IPS-18a (cell line): Measurements from ENCODE around the gene MAP3K4.

Source experiments
- H3K27ac ChIP-seq: one replicate; pipeline ENCODE4 v1.5.1; 2013; ENCODE audit warnings: low read length
- H3K27me3 ChIP-seq: one replicate; pipeline ENCODE4 v1.6.1; 2013; ENCODE audit warnings: mild to moderate bottlenecking, low read length; ENCODE audit not compliant: control insufficient read depth, insufficient read depth
- H3K36me3 ChIP-seq: one replicate; pipeline ENCODE4 v1.6.1; 2013; ENCODE audit warnings: low read depth, low read length; ENCODE audit not compliant: control insufficient read depth
- H3K4me1 ChIP-seq: one replicate; pipeline ENCODE4 v1.6.1; 2013; ENCODE audit warnings: low read depth, low read length; ENCODE audit not compliant: control insufficient read depth
- H3K4me3 ChIP-seq: one replicate; pipeline ENCODE4 v1.5.1; 2013; ENCODE audit warnings: low read length
- H3K9ac ChIP-seq: one replicate; pipeline ENCODE4 v1.6.1; 2013; ENCODE audit warnings: mild to moderate bottlenecking, low read length, moderate library complexity
- H3K9me3 ChIP-seq: one replicate; pipeline ENCODE4 v1.6.1; 2013; ENCODE audit warnings: low read depth, low read length; ENCODE audit not compliant: control insufficient read depth

MAP3K4 gene

DNA sequence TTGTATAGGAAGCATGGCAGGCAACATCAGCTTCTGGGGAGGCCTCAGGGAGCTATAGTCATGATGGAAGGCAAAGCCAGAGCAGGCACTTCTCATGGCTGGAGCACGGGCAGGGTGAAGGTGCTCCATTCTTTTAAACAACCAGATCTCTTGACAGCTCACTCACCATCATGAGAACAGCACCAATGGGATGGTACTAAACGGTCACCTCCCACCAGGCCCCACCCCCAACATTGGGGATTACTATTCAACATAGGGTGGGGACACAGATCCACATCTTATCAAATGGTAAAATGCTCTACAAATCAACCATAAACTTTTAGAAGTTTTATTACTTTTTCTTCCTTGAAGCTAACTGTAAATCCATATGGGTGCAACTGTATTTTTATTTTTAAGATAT lies 61.5 kb downstream of the MAP3K4 start:
- Histone ChIP-seq H3K4me3 (no peak overlapping the region), H3K9me3 (no peaks in the 10 kb centered on the region), H3K36me3 (peaks cover 10% of the 10 kb centered on the region), H3K4me1 (peaks cover 3% of the 10 kb centered on the region), H3K9ac (no peak overlapping the region), H3K27me3 (no peaks in the 10 kb centered on the region), H3K27ac (no peak overlapping the region)

DNA sequence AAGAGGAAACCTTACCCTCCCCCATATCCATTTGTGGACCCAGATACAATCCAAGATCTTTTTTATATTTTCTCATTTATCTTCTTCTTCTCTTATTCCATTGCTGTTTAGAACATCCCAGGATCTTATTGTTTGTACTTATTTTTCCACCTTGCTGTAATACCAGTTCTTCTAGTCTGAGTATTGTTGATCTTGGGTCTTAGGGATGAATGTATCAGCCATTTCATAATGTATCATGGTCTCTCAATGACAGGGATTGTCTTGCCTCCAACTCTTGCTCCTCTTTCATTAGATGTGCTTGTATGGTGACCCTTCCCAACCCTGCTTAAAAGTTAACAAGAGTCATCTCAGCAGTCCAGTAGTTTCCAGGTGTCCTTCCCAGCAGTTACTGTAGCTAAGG lies 63.3 kb downstream of the MAP3K4 start:
- no peak overlapping the region for H3K4me3 ChIP-seq
- H3K4me1 ChIP-seq = peaks cover 3% of the 10 kb centered on the region
- H3K27me3 ChIP-seq = no peaks in the 10 kb centered on the region
- H3K9ac ChIP-seq = no peak overlapping the region
- H3K36me3 ChIP-seq = peaks cover 3% of the 10 kb centered on the region
- no peak overlapping the region for H3K27ac ChIP-seq
- H3K9me3 ChIP-seq = no peaks in the 10 kb centered on the region

DNA sequence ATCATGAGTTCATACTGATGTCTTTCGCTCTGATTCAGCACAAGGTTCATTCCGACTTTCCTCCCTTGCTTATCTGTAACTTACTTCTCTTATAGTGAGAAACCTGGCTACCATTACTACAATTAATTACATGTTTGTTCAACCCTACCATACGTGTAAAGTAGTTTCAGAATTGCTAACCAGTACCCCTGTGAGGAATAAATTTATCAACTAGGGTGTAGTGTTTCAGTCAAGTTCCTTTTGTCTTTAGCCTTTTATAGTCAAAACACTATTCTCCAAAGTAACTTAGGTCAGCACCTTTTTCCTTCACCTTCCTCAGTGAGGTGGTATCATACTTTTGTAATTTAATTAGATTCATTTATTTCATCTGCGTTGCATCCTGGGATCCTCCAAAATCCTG lies 64.9 kb downstream of the MAP3K4 start:
- Histone ChIP-seq H3K4me1 (peaks cover 3% of the 10 kb centered on the region), H3K4me3 (no peak overlapping the region), H3K36me3 (no peaks in the 10 kb centered on the region), H3K9me3 (no peaks in the 10 kb centered on the region), H3K27me3 (no peaks in the 10 kb centered on the region), H3K27ac (no peak overlapping the region), H3K9ac (no peak overlapping the region)

DNA sequence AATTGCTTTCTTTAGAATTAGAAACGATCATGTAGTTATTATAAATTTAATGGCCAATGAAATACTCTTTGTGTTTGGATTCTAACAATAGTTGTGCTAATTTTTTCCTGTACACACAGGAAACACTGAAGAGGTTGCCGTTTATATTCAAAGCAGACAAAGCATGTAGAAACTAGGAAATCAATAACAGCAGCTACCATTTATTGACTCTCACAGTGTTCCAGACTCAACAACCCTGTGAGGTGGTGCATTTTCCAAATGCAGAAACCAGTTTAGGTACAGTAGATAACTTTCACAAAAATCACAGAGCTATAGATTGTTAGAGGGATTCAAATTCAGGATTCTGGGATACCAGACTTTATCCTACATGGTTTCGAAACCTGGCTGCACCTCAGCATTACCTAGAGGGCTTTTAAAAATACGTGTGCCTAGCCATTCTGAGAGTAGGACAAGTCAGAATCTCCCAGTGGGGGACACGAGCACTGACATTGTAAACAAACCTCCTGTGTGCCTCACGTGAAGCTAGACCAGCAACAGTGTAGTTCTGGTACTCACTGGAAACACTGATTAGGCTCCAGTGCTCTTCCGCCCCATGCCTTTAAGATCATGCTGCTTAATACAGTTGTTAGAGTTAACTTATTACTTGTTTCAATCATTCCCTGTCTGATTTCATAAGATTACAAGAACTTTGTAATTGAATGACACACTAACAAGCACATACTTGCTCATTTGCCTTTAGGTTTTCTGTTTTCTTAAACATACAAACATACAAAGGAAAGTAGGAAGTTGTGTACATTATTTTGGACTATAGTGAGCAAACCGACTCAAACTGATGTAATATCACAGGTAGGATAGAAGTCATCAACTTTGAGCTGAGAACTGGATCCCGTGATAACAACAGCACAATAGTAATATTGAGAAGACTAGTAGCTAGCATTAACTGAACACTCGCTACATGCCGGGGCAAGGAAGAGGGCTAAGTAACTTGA lies 65.8 kb downstream of the MAP3K4 start:
- H3K4me3 ChIP-seq = no peak overlapping the region
- H3K4me1 ChIP-seq = peaks cover 3% of the 10 kb centered on the region
- H3K27me3 ChIP-seq = no peaks in the 10 kb centered on the region
- no peak overlapping the region for H3K9ac ChIP-seq
- no peak overlapping the region for H3K27ac ChIP-seq
- no peaks in the 10 kb centered on the region for H3K9me3 ChIP-seq
- no peaks in the 10 kb centered on the region for H3K36me3 ChIP-seq

DNA sequence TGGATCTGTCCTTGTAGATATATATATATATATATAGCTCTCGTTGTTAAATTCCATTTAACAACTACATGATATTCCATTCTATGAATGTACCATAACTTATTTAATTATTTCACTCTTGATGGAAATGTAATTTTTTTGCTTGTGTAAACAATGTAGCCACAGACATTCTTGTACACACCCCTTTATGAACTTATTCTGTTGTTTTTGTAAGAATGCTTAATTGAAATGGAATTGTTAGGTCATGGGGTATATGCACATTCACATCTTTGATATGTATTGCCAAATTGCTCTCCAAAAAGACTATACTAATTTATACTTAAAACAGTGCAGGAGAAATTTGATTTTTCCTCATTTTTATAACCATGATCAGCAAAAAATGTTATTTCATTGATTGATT lies 67.2 kb downstream of the MAP3K4 start:
- no peak overlapping the region for H3K4me3 ChIP-seq
- H3K27ac ChIP-seq = no peak overlapping the region
- H3K9me3 ChIP-seq = no peaks in the 10 kb centered on the region
- H3K36me3 ChIP-seq = no peaks in the 10 kb centered on the region
- no peaks in the 10 kb centered on the region for H3K27me3 ChIP-seq
- peaks cover 3% of the 10 kb centered on the region for H3K4me1 ChIP-seq
- no peak overlapping the region for H3K9ac ChIP-seq

DNA sequence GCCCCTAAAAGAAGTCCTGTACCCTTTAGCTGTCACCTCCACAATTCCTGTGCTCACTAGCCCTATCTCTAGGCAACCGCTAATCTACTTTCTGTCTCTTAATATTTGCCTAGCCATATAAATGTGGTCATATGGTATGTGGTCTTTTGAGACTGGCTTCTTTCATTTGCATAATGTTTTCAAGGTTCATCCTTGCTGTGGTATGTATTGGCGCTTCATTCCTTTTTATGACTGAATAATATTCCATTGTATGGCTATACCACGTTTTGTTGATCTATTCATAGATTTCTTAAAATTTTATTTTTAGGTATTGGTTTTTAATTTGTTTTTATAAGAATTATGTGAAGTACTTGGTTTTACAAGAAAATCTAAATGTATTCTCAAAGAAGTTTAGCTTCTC lies 70.0 kb downstream of the MAP3K4 start:
- H3K4me1 ChIP-seq = no peaks in the 10 kb centered on the region
- H3K9me3 ChIP-seq = no peaks in the 10 kb centered on the region
- H3K4me3 ChIP-seq = no peak overlapping the region
- H3K27ac ChIP-seq = no peak overlapping the region
- no peaks in the 10 kb centered on the region for H3K27me3 ChIP-seq
- H3K9ac ChIP-seq = no peak overlapping the region
- no peaks in the 10 kb centered on the region for H3K36me3 ChIP-seq

DNA sequence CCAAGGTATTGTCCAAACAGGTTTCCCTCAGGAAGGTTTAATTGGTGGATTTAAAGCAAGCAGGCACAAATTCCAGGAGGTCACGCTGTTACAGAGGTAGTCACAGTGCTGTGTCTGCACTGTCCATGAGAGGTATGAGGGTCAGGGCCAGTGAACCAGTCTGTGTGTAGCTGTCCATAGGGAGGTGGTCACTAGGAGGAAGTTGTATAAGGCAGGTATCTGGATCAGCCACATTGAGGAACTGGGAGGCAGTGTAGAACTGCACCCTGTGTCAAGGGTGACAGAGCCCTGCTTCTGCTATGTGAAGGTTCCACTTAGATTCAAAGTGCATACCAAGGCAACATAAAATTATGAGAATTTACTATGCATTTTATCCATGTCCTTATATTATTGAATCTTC lies 73.3 kb downstream of the MAP3K4 start:
- Histone ChIP-seq H3K36me3 (no peaks in the 10 kb centered on the region), H3K27me3 (no peaks in the 10 kb centered on the region), H3K4me3 (no peak overlapping the region), H3K9me3 (no peaks in the 10 kb centered on the region), H3K9ac (no peak overlapping the region), H3K4me1 (no peaks in the 10 kb centered on the region), H3K27ac (no peak overlapping the region)

DNA sequence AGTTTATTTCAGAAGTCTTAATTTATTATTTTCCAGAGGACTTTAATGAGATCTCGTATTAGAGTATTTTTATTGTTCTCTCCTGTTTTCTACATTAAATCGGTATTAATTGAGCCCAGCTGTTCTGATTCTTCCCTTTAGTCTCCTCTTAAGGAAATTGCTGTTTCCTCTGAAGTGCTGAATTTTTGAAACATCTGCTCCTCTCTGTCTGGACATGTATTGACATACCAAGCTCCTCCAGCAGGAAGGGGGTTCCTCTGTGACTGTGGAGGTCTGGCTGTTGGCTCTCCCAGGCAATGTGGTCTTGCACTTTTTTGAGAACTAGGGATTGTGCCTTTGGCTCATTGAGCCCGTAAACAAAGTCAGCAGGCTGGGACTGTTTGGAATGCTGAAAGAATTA lies 74.9 kb downstream of the MAP3K4 start:
- Histone ChIP-seq H3K9me3 (no peaks in the 10 kb centered on the region), H3K9ac (no peak overlapping the region), H3K4me1 (no peaks in the 10 kb centered on the region), H3K36me3 (no peaks in the 10 kb centered on the region), H3K4me3 (no peak overlapping the region), H3K27me3 (no peaks in the 10 kb centered on the region), H3K27ac (no peak overlapping the region)

DNA sequence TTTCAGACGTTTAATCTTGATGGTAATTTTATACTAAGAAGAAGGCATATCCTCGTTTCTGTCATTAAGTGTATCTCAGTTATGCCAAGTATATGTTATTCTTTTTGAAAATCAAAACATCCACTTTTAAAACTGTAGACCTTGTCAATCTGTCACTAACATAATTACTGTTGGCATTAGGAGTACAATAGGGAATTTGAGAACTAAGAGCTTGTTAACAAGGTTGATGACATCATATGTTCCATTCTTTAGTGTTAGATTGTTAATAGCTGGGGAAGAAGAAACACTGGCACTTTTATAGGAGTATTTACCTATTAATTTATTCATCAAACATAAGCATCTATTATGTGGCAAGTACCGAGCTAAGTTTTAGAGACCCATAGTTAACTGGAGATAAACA lies 76.2 kb downstream of the MAP3K4 start:
- no peak overlapping the region for H3K9ac ChIP-seq
- H3K9me3 ChIP-seq = no peaks in the 10 kb centered on the region
- H3K27ac ChIP-seq = no peak overlapping the region
- H3K4me1 ChIP-seq = no peaks in the 10 kb centered on the region
- no peaks in the 10 kb centered on the region for H3K27me3 ChIP-seq
- no peak overlapping the region for H3K4me3 ChIP-seq
- no peaks in the 10 kb centered on the region for H3K36me3 ChIP-seq

DNA sequence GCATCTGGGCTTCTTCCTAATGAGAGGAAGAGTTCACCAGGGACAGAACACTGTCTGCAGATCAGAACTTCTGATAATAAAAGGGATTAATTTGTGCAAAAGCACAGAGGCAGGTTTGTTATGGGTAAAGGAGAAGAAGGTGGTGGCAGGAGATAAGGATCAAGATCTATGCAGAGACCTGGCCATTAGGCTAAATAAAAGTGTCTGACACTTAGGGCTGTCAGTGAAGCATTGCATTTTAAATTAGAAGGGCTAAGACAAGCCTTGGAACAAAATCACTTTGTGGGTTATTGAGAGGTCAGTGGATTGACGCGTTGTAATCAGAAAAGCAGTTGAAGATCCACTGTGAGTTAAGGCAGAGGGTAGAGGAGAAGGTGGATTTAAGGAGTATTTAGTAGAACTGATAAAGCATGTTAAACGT lies 76.8 kb downstream of the MAP3K4 start:
- Histone ChIP-seq H3K36me3 (no peaks in the 10 kb centered on the region), H3K4me3 (no peak overlapping the region), H3K4me1 (no peaks in the 10 kb centered on the region), H3K27me3 (no peaks in the 10 kb centered on the region), H3K9ac (no peak overlapping the region), H3K9me3 (no peaks in the 10 kb centered on the region), H3K27ac (no peak overlapping the region)

DNA sequence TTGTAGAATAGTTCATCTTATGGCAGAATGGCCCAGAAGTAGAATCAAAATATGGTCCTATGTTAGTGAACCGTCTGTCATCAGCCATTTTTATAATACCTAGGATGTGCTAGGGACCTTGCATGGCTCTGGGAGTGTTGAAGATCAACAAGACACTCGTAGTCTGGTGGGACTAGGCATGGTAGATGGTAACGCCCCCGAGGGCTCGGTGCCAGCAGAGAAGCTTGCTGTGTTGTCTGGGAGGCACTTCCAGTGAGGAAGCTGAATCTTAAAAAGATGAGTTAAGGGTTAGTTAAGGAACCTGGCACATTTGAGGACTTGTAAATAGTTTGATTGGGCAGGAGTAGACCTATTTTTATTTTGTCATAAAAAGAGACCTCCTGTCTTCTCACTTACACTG lies 82.4 kb downstream of the MAP3K4 start:
- Histone ChIP-seq H3K36me3 (peaks cover 5% of the 10 kb centered on the region), H3K9ac (no peak overlapping the region), H3K4me3 (no peak overlapping the region), H3K27ac (no peak overlapping the region), H3K9me3 (no peaks in the 10 kb centered on the region), H3K27me3 (no peaks in the 10 kb centered on the region), H3K4me1 (no peaks in the 10 kb centered on the region)

DNA sequence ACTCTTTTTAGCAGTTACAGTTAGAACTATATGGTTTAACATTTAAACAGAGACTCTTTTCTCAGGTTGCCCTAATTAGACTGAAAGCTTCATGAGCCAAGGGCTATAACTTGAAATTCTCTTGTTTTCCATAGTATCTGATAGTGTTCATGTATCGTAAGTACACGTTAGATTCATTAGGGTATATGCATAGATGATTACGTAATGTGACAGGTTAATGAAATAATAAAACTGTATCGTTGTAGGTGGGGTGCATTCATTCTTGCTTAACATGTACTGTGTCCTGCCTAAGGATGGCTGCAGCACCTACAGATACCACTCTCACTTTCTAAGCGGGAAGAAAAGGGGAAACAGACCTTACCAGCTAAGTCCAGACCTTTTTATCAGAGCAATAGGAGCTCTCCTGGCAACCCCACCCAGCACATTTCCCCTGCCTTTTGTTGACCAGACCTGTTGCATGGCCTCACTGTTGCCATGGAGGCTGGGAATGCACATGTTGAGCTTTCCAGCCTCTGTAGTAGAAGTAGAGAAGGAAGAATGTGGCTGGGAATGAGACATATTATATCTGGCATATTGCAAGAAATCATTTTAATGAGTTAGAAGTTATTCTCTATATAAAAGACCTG lies 83.0 kb downstream of the MAP3K4 start:
- H3K9ac ChIP-seq = no peak overlapping the region
- H3K27ac ChIP-seq = no peak overlapping the region
- no peak overlapping the region for H3K4me3 ChIP-seq
- H3K27me3 ChIP-seq = no peaks in the 10 kb centered on the region
- H3K4me1 ChIP-seq = no peaks in the 10 kb centered on the region
- no peaks in the 10 kb centered on the region for H3K9me3 ChIP-seq
- peaks cover 5% of the 10 kb centered on the region for H3K36me3 ChIP-seq
